ENCODE results near the gene NUDT13.
"Not testable (repeated sequence)": the region's sequence is repeated elsewhere in the genome, so short reads cannot be mapped to it uniquely, and the experiment has no call there.

The NUDT13 gene

GRCh38 chr10:73099141-73099540, 11.1 kb upstream of the NUDT13 start:
- no peak for DNase-seq (ENCODE audit: low read depth)

DNA sequence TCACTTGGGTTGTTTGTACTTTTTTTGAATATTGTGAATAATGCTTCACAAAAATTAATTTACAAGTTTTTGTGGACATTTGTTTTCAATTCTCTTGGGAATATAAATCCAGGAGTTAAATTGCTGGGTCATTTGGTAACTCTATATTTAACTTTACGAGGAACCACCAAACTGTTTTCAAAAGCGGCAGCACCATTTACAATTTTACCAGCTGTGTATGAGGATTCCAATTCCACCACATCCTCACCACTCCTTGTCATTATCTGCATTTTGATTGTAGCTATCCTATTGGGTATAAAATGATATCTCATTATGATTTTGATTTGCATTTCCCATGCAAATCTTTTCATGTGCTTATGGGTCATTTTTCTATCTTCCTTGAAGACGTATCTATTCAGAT, 4.0 kb upstream of the NUDT13 start:
- no peak for DNase-seq (ENCODE audit: low read depth)

- not testable (repeated sequence) for DNase-seq (ENCODE audit: low read depth)
These were observed 1.0 kb upstream of the NUDT13 start for GRCh38 chr10:73109248-73109652.

DNA sequence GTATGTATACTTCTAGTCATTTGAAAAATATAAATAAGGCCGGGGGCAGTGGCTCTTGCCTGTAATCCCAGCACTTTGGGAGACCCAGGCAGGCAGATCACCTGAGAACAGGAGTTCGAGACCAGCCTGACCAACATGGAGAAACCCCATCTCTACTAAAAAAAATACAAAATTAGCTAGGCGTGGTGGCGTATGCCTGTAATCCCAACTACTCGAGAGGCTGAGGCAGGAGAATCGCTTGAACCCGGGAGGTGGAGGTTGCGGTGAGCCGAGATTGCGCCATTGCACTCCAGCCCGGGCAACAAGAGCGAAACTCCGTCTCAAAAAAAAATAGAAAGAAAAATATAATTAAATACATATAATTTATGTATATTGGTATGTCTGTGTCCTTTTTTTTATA, 1.8 kb downstream of the NUDT13 start:
- not testable (repeated sequence) for DNase-seq (ENCODE audit: low read depth)

GRCh38 chr10:73113551-73113950, 3.3 kb downstream of the NUDT13 start:
- DNase-seq (ENCODE audit: low read depth): peak; percentile 57

- DNase-seq (ENCODE audit: low read depth): no peak
These were observed 5.8 kb downstream of the NUDT13 start for GRCh38 chr10:73116017-73116416.

GRCh38 chr10:73117976-73118743, 7.9 kb downstream of the NUDT13 start:
- peak; percentile 67 for DNase-seq (ENCODE audit: low read depth)

GRCh38 chr10:73119457-73119856, 9.2 kb downstream of the NUDT13 start:
- no peak for DNase-seq (ENCODE audit: low read depth)

DNA sequence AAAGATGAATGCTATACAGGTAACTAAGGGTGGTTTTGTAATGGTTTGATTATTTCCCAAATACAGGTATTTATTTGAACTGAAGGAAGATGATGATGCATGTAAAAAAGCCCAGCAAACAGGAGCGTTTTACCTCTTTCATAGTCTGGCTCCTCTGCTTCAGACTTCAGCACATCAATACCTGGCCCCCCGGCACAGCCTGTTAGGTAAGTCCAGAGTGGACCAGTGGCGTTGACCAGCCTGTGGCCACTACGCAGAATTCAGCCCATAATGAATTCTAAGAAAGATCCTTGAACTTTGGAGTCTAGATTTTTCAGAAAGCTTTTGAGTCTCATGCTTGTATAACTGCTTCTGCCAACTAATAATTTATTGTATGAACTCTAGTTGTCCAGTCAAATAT, 9.7 kb downstream of the NUDT13 start:
- no peak for DNase-seq (ENCODE audit: low read depth)

GRCh38 chr10:73126343-73126742, 16.1 kb downstream of the NUDT13 start:
- no peak for DNase-seq (ENCODE audit: low read depth)

- peak; percentile 74 for DNase-seq (ENCODE audit: low read depth)
These were observed 21.0 kb downstream of the NUDT13 start for GRCh38 chr10:73131301-73131700.

DNA sequence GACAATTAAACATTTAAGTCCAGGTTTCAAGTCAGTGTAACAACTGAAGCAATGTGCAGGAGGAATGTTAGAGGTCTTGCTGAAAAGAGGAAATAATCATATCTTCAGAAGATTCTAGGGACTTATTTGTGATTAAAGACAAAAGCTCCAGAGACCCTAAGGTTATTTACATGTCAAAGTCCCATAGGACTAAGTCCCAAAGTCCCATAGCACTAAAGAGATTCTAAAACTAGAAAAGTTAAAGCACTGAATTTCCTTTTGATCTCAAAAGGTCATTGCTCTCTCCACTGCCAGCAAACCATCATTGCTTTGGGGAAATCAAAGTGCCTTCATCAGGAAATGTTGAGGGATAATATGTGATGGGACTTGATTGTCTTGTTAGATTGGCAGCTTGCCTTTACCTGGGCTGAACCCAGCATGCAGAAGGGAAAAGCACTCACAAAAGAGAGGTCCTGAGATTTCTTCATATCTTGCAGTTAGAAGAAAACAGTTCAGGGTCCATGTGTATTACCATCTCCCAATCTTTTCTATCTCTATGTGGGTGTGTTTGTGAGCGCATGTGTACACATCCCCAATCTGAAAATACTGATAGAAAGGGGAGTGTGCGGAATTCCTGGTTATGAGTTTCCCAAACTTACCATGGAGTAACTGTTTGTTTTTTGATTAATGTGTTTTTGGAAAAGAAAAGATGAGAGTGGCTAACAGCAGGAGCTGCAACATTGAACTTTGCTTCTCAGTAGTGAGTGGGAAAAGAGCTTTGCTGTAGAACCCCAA, 21.8 kb downstream of the NUDT13 start:
- no peak for DNase-seq (ENCODE audit: low read depth)

- DNase-seq (ENCODE audit: low read depth): no peak
These were observed 24.5 kb downstream of the NUDT13 start for GRCh38 chr10:73134727-73135126.

GRCh38 chr10:73136627-73137026, 26.4 kb downstream of the NUDT13 start:
- DNase-seq (ENCODE audit: low read depth): peak; percentile 70

DNA sequence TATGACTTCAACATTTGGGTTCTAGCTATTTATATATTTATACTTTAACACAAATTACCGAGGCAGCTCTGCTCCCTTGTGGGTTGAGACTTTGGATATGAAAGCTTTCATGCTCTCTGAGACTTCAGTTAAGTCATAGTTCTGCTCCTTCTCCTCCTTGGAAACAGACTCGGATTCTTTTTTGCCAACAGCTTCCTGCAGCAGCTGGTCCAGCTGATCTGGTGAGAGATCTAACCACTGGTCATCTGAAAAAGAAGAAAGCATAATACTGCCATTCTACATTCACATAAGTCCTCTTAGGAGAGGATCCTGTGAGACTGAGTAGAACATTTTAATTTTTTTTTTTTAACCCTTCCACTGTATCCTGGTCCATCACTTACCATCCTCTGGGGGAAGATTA, 29.0 kb downstream of the NUDT13 start:
- DNase-seq (ENCODE audit: low read depth): no peak

DNA sequence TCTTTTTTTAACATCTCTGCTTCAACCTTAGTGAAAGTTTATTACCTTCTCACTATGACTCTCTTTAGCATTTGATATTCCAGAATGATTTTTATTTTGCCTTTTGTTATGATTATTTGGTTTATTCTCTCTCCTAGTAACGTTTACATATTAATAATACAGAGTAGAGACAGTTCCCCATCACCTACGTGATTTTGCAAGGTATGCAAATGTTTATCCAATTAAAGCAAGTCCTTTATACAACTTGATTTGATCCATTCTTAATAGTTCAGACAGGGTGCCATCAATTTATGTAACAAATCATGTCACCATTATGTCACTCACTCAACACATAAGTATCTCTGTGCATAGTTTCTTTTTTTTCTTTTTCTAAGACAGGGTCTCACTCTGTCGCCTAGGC, 31.3 kb downstream of the NUDT13 start:
- no peak for DNase-seq (ENCODE audit: low read depth)

DNA sequence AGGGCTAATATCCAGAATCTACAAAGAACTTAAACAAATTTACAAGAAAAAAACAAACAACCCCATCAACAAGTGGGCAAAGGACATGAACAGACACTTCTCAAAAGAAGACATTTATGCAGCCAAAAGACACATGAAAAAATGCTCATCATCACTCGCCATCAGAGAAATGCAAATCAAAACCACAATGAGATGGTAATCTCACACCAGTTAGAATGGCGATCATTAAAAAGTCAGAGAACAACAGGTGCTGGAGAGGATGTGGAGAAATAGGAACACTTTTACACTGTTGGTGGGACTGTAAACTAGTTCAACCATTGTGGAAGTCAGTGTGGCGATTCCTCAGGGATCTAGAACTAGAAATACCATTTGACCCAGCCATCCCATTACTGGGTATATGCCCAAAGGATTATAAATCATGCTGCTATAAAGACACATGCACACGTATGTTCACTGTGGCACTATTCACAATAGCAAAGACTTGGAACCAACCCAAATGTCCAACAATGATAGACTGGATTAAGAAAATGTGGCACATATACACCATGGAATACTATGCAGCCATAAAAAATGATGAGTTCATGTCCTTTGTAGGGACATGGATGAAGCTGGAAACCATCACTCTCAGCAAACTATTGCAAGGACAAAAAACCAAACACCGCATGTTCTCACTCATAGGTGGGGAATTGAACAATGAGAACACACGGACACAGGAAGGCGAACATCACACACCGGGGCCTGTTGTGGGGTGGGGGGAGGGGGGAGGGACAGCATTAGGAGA, 40.6 kb downstream of the NUDT13 start:
- not testable (repeated sequence) for DNase-seq (ENCODE audit: low read depth)

GRCh38 chr10:73152009-73152408, 41.8 kb downstream of the NUDT13 start:
- no peak for DNase-seq (ENCODE audit: low read depth)

- DNase-seq (ENCODE audit: low read depth): no peak
These were observed 45.8 kb downstream of the NUDT13 start for GRCh38 chr10:73156054-73156453.

DNA sequence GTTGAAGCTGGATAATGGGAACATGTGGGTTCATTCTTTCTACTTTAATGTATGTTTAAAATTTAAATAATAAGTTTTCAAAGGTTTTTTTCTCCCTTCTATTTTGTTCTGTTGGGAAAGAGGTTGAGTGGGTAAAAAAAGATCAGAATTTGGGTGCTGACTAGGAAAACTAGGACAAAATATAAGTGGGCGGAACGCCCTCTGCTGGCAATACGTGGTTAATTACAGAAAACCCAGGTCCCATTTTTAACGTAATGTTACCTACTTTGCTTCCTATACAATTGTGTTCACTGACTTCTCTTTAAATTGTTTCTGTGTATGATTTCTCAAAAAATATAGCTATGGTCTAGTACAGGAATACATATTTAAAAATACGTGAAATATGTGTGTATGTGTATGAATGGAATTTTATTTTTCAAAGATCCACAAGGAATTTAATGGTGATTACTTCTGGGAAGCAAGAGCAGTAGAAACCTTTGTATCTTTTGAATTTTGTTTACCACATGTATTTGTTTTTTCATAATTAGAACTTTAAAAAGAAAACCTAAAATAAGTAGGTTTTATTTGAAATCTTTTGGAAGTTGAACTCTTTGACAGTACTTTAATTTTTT, 48.9 kb downstream of the NUDT13 start:
- DNase-seq (ENCODE audit: low read depth): peak; percentile 71

GRCh38 chr10:73161079-73161478, 50.8 kb downstream of the NUDT13 start:
- no peak for DNase-seq (ENCODE audit: low read depth)

DNA sequence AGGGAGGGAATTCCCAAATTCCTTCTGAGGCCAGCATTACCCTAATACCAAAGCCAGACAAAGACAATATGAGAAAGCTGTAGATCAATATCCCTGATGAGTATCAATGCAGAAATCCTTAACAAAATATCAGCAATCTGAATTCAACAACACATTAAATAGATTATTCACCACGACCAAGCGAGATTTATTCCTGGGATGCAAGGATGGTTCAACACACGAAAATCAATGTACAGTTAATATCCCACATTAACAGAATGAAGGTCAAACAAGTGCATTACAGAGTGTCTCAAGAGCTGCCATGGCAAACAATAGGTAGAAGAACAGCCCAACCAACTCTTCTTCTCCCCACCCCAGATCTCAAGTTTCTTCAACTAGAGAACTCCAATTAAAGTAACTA, 51.4 kb downstream of the NUDT13 start:
- no peak for DNase-seq (ENCODE audit: low read depth)
